Aorta (tissue), 5 donors: Measurements from ENCODE around the gene RARA. TPM values are rescaled to one million over a fixed set of nuclear protein-coding genes. Genes with fewer than 3 reads are reported as not detected.
A peak's percentile ranks its signal among the peaks of the same experiment; 100 is the strongest.

Experiments used
- ATAC-seq: fragments of 200-7000 bp; cut with Tn5 transposase; one replicate; pipeline ENCODE4 v1.9.1; 2022; ENCODE audit warnings: moderate library complexity; ENCODE audit not compliant: low FRiP score
- DNase-seq, 2 donors: peaks; one replicate each; pipeline ENCODE4 v3.0.0-alpha.2; 2020
- H3K27ac ChIP-seq, 2 donors: one replicate each; pipeline ENCODE4 v1.5.1; 2013; ENCODE audit warnings: low read length in 2 of 2, mild to moderate bottlenecking in 2 of 2, moderate library complexity in 2 of 2, control low read depth in 1 of 2, inconsistent platforms in 1 of 2, low read depth in 1 of 2
- H3K27me3 ChIP-seq, 2 donors: one replicate each; pipeline ENCODE4 v1.6.1; 2013; ENCODE audit warnings: control low read depth in 1 of 2, low read length in 1 of 2, mild to moderate bottlenecking in 1 of 2, moderate library complexity in 1 of 2; ENCODE audit not compliant: insufficient read depth in 2 of 2, control insufficient read depth in 1 of 2
- H3K36me3 ChIP-seq, 2 donors: one replicate each; pipeline ENCODE4 v1.6.1; 2013; ENCODE audit warnings: control low read depth in 1 of 2, low read length in 1 of 2, mild to moderate bottlenecking in 1 of 2; ENCODE audit not compliant: insufficient read depth in 2 of 2, control insufficient read depth in 1 of 2
- H3K4me1 ChIP-seq, 2 donors: one replicate each; pipeline ENCODE4 v1.6.1; 2013; ENCODE audit warnings: low read length in 2 of 2, control low read depth in 1 of 2, mild to moderate bottlenecking in 1 of 2, moderate library complexity in 1 of 2; ENCODE audit not compliant: insufficient read depth in 2 of 2, control insufficient read depth in 1 of 2
- H3K4me3 ChIP-seq, 2 donors: one replicate each; pipeline ENCODE4 v1.5.1; 2013; ENCODE audit warnings: low read length in 2 of 2, control low read depth in 1 of 2, mild to moderate bottlenecking in 1 of 2
- H3K9me3 ChIP-seq: one replicate; pipeline ENCODE4 v1.6.1; 2013; ENCODE audit warnings: mild to moderate bottlenecking, low read length; ENCODE audit not compliant: control insufficient read depth
- WGBS, 2 donors: extraction: QIAGEN DNeasy Blood & Tissue Kit; methylation state at CpG; one replicate each; pipeline ENCODE4 v1.1.7; 2013; 5-methylcytosine and 5-hydroxymethylcytosine counted together
- intact Hi-C, 2 donors: fragments of 100-400 bp; cut with DNase I; formaldehyde crosslinking; loops; one replicate each; pipeline versions ENCODE4 v1.14.2 to v1.15.0; 2022
- polyA plus RNA-seq, 2 donors: library from polyadenylated mRNA; stranded (reverse); fragments of 200-250 nt; gene quantifications; one replicate each; pipeline ENCODE4 v1.2.3, GENCODE V29; 2013
- total RNA-seq, 2 donors: library from RNA; stranded (reverse); fragmentation: NEBNext Ultra II Directional; extraction: Animal tissue kit (Norgen Biotek cat#: 25700); gene quantifications; one replicate each; pipeline ENCODE4 v1.2.1, GENCODE V29; 2021
- donor health status: healthy with polysubstance abuse.
- donor health status: Bipolar disorder and iron deficiency.
- donor health status: DM: no; HTN: no; CAD: no.
- donor health status: DM: no; HTN: no; CAD: no.
- donor health status: DM: yes; HTN: yes; CAD: no.

Gene RARA
- total and polyA plus RNA-seq, 4 donors, result 10.6 to 88.3 (median 39.1) TPM

GRCh38 chr17:40343219-40344119 is 34.5 kb downstream of the RARA start:
- no peaks in the 10 kb centered on the region for H3K4me1 ChIP-seq
- 21 to 23% methylated on average over 14 to 15 of the region's 15 CpGs for WGBS, 2 donors
- H3K36me3 ChIP-seq, result no peaks in the 10 kb centered on the region
- H3K27ac ChIP-seq, result peak overlapping the region in 1 of 2 donors; percentile 69
- intact Hi-C loops, result loop anchor here in 1 of 2 donors (2.0 kb wide), 1 partner anchor 33 kb away; no protein-coding TSS in a partner anchor
- no peak for DNase-seq
- peak overlapping the region; percentile 88 to 90 for H3K4me3 ChIP-seq
- no peaks in the 10 kb centered on the region for H3K27me3 ChIP-seq
- no peak for ATAC-seq
- H3K9me3 ChIP-seq, result no peaks in the 10 kb centered on the region

- H3K9me3 ChIP-seq, result no peaks in the 10 kb centered on the region
- peak overlapping the region in 1 of 2 donors; percentile 55 for H3K27ac ChIP-seq
- no peaks in the 10 kb centered on the region for H3K4me1 ChIP-seq
- no peaks in the 10 kb centered on the region for H3K27me3 ChIP-seq
- peak overlapping the region in 1 of 2 donors; percentile 88 for H3K4me3 ChIP-seq
- ATAC-seq, result no peak
- intact Hi-C loops, result loop anchor here in 1 of 2 donors (2.0 kb wide), 1 partner anchor 34 kb away; no protein-coding TSS in a partner anchor
- 27 to 35% methylated on average over 6 to 7 of the region's 7 CpGs for WGBS, 2 donors
- H3K36me3 ChIP-seq, result no peaks in the 10 kb centered on the region
- DNase-seq, result no peak
Measured at GRCh38 chr17:40344421-40345160, 35.6 kb downstream of the RARA start.

- intact Hi-C loops, result loop anchor here in 1 of 2 donors (2.0 kb wide), 1 partner anchor 35 kb away; no protein-coding TSS in a partner anchor
- Histone ChIP-seq H3K36me3 (no peaks in the 10 kb centered on the region), H3K4me3 (peak overlapping the region in 1 of 2 donors; percentile 42), H3K27me3 (no peaks in the 10 kb centered on the region), H3K4me1 (no peaks in the 10 kb centered on the region), H3K27ac (peak overlapping the region in 1 of 2 donors; percentile 60), H3K9me3 (no peaks in the 10 kb centered on the region)
- ATAC-seq (peak; percentile 49), DNase-seq (peak; percentile 83 to 90)
- 1% methylated on average over 38 to 45 of the region's 45 CpGs for WGBS, 2 donors
Measured at GRCh38 chr17:40345161-40345993, 36.4 kb downstream of the RARA start.

GRCh38 chr17:40345994-40346764 is 37.2 kb downstream of the RARA start:
- DNase-seq (no peak), ATAC-seq (no peak)
- WGBS, 2 donors, result 27 to 35% methylated on average over 11 of the region's 11 CpGs
- Histone ChIP-seq H3K9me3 (no peaks in the 10 kb centered on the region), H3K27me3 (no peaks in the 10 kb centered on the region), H3K4me3 (peak overlapping the region in 1 of 2 donors; percentile 42), H3K27ac (peak overlapping the region in 1 of 2 donors; percentile 60), H3K4me1 (no peaks in the 10 kb centered on the region), H3K36me3 (no peaks in the 10 kb centered on the region)
- intact Hi-C loops, result loop anchor here in 1 of 2 donors (2.0 kb wide), 1 partner anchor 35 kb away; no protein-coding TSS in a partner anchor

- no peak for ATAC-seq
Measured at GRCh38 chr17:40346765-40347158, 37.8 kb downstream of the RARA start.

GRCh38 chr17:40347319-40348135 is 38.5 kb downstream of the RARA start:
- Histone ChIP-seq H3K4me1 (no peaks in the 10 kb centered on the region), H3K4me3 (no peak overlapping the region), H3K9me3 (no peaks in the 10 kb centered on the region), H3K27me3 (no peaks in the 10 kb centered on the region), H3K36me3 (peaks cover 0 to 3% of the 10 kb centered on the region in 2 donors), H3K27ac (no peak overlapping the region)
- intact Hi-C loops, result no loop called here
- 36 to 40% methylated on average over 9 of the region's 9 CpGs for WGBS, 2 donors
- DNase-seq, result no peak
- ATAC-seq, result no peak

More at GRCh38 chr17:40346765-40347158, 37.8 kb downstream of the RARA start:
- H3K9me3 ChIP-seq, result no peaks in the 10 kb centered on the region
- no peak for DNase-seq
- intact Hi-C loops, result no loop called here
- H3K27me3 ChIP-seq, result no peaks in the 10 kb centered on the region
- H3K4me3 ChIP-seq, result no peak overlapping the region
- WGBS, 2 donors, result 0 to 9% methylated on average over 1 of the region's 1 CpG
- no peaks in the 10 kb centered on the region for H3K4me1 ChIP-seq
- no peaks in the 10 kb centered on the region for H3K36me3 ChIP-seq
- no peak overlapping the region for H3K27ac ChIP-seq

- no peak for ATAC-seq
- intact Hi-C loops, result no loop called here
Measured at GRCh38 chr17:40348136-40348504, 39.1 kb downstream of the RARA start.

More at GRCh38 chr17:40348136-40348504, 39.1 kb downstream of the RARA start:
- Histone ChIP-seq H3K27ac (no peak overlapping the region), H3K27me3 (no peaks in the 10 kb centered on the region), H3K36me3 (peaks cover 0 to 3% of the 10 kb centered on the region in 2 donors), H3K9me3 (no peaks in the 10 kb centered on the region), H3K4me3 (no peak overlapping the region), H3K4me1 (no peaks in the 10 kb centered on the region)
- DNase-seq, result no peak
- 35 to 41% methylated on average over 5 of the region's 5 CpGs for WGBS, 2 donors
